H1 (cell line): ENCODE results near the gene BFSP2. TPM values are rescaled to one million over a fixed set of nuclear protein-coding genes. Genes with fewer than 3 reads are reported as not detected.

Source experiments
- CTCF ChIA-PET: fragments of 300-600 bp; sonication (Branson Sonifier 250); formaldehyde crosslinking; loops from one replicate; lab custom pipeline; 2021; ENCODE audit not compliant: partially characterized antibody; lab: Charles Lee
- POLR2A ChIA-PET: fragments of 300-600 bp; sonication (Branson Sonifier 250); formaldehyde crosslinking; loops from one replicate; lab custom pipeline; 2021; ENCODE audit warnings: inconsistent platforms; ENCODE audit not compliant: partially characterized antibody; lab: Charles Lee
- DNase-seq, 2 experiments: peaks; one replicate each; pipeline versions ENCODE4 v3.0.0 to v3.0.0-alpha.2; 2010 to 2022; ENCODE audit warnings: low spot score in 2 of 2, low read depth in 1 of 2, mixed read lengths in 1 of 2
- FAIRE-seq: peaks from 2 replicates; lab custom pipeline; 2011; peaks lifted over from hg19 to GRCh38; lab: Jason Lieb, UNC
- H2AFZ ChIP-seq: 2 replicates; pipeline ENCODE4 v1.8.1; 2012; ENCODE audit warnings: low read length, inconsistent platforms
- H2AK5ac ChIP-seq: 2 replicates; pipeline ENCODE4 v1.6.1; 2013; ENCODE audit warnings: low read depth, low read length
- H2BK120ac ChIP-seq: replicated peaks from 2 replicates; pipeline ENCODE3; 2013; ENCODE audit warnings: low read depth, low read length, inconsistent platforms
- H2BK12ac ChIP-seq: 2 replicates; pipeline ENCODE4 v1.6.1; 2013; ENCODE audit warnings: low read depth, low read length
- H2BK15ac ChIP-seq: 2 replicates; pipeline ENCODE4 v1.6.1; 2013; ENCODE audit warnings: low read length
- H2BK20ac ChIP-seq: 2 replicates; pipeline ENCODE4 v1.6.1; 2013; ENCODE audit warnings: low read length
- H2BK5ac ChIP-seq: 2 replicates; pipeline ENCODE4 v1.6.1; 2013; ENCODE audit warnings: low read depth, low read length
- H3K14ac ChIP-seq: 2 replicates; pipeline ENCODE4 v1.6.1; 2013; ENCODE audit warnings: inconsistent platforms; ENCODE audit not compliant: insufficient read length
- H3K18ac ChIP-seq: 2 replicates; pipeline ENCODE4 v1.6.1; 2013; ENCODE audit warnings: low read length; ENCODE audit errors: extremely low read depth
- H3K23ac ChIP-seq: 2 replicates; pipeline ENCODE4 v1.6.1; 2013; ENCODE audit warnings: inconsistent platforms; ENCODE audit not compliant: insufficient read length
- H3K23me2 ChIP-seq: 2 replicates; pipeline ENCODE4 v1.6.1; 2013; ENCODE audit warnings: low read depth, low read length
- H3K27ac ChIP-seq: 2 replicates; pipeline ENCODE4 v1.6.1; 2011; ENCODE audit warnings: low read depth, low read length, inconsistent platforms
- H3K27me3 ChIP-seq, 4 experiments: replicated peaks in 1 of 4; 1 replicate in 1 of 4; 2 replicates in 3 of 4; pipeline versions ENCODE4 v1.6.1 to v1.8.1; 2011 to 2013; ENCODE audit warnings: low read length in 3 of 4, mild to moderate bottlenecking in 3 of 4, inconsistent platforms in 2 of 4, mixed read lengths in 2 of 4, moderate library complexity in 1 of 4; ENCODE audit not compliant: control insufficient read depth in 3 of 4, insufficient read depth in 3 of 4; ENCODE audit errors: extremely low read depth in 1 of 4
- H3K36me3 ChIP-seq, 4 experiments: 2 replicates each; pipeline versions ENCODE4 v1.6.1 to v1.8.1; 2011 to 2013; ENCODE audit warnings: mild to moderate bottlenecking in 4 of 4, low read length in 3 of 4, moderate library complexity in 2 of 4, control low read depth in 1 of 4, inconsistent platforms in 1 of 4; ENCODE audit not compliant: insufficient read depth in 4 of 4, control insufficient read depth in 2 of 4
- H3K4ac ChIP-seq: replicated peaks from 2 replicates; pipeline ENCODE3; 2013; ENCODE audit warnings: low read length, low read depth, mixed read lengths, inconsistent platforms; ENCODE audit not compliant: insufficient read length
- H3K4me1 ChIP-seq, 4 experiments: replicated peaks in 1 of 4; 1 replicate in 1 of 4; 2 replicates in 3 of 4; pipeline versions ENCODE4 v1.6.1 to v1.8.1; 2011 to 2013; ENCODE audit warnings: low read length in 3 of 4, inconsistent platforms in 2 of 4, mixed read lengths in 1 of 4; ENCODE audit not compliant: insufficient read depth in 4 of 4, control insufficient read depth in 3 of 4
- H3K4me2 ChIP-seq, 2 experiments: 2 replicates each; pipeline versions ENCODE4 v1.6.1 to v1.8.1; 2011 to 2013; ENCODE audit warnings: low read depth in 2 of 2, low read length in 2 of 2, control low read depth in 1 of 2, inconsistent platforms in 1 of 2, mild to moderate bottlenecking in 1 of 2; ENCODE audit not compliant: insufficient read depth in 1 of 2
- H3K4me3 ChIP-seq, 4 experiments: fragments of 200-600, 300-600 bp in 1 of 4; sonication (generic), shearing (Covaris generic), sonication (Bioruptor Twin) in 1 of 4; 2 replicates each; pipeline versions ENCODE4 v1.5.1 to v1.8.1; 2011 to 2016; ENCODE audit warnings: low read length in 4 of 4, low read depth in 3 of 4, control low read depth in 2 of 4, inconsistent platforms in 2 of 4, mild to moderate bottlenecking in 2 of 4, mixed read lengths in 1 of 4, moderate library complexity in 1 of 4; ENCODE audit not compliant: insufficient read depth in 2 of 4; ENCODE audit errors: extremely low read depth in 1 of 4
- H3K56ac ChIP-seq: replicated peaks from 2 replicates; pipeline ENCODE3; 2013; ENCODE audit warnings: low read depth, mild to moderate bottlenecking, mixed read lengths, low read length, inconsistent platforms; ENCODE audit not compliant: insufficient read length
- H3K79me1 ChIP-seq: 2 replicates; pipeline ENCODE4 v1.6.1; 2013; ENCODE audit warnings: low read depth, low read length, control low read depth
- H3K79me2 ChIP-seq, 2 experiments: 2 replicates each; pipeline versions ENCODE4 v1.6.1 to v1.8.1; 2012 to 2013; ENCODE audit warnings: low read length in 2 of 2, mild to moderate bottlenecking in 2 of 2, inconsistent platforms in 1 of 2; ENCODE audit not compliant: insufficient read depth in 2 of 2, control insufficient read depth in 1 of 2
- H3K9ac ChIP-seq, 4 experiments: replicated peaks in 1 of 4; 1 replicate in 1 of 4; 2 replicates in 3 of 4; pipeline versions ENCODE4 v1.6.1 to v1.8.1; 2011 to 2013; ENCODE audit warnings: low read depth in 3 of 4, low read length in 3 of 4, control low read depth in 2 of 4, mild to moderate bottlenecking in 2 of 4, moderate library complexity in 2 of 4, inconsistent platforms in 1 of 4; ENCODE audit errors: extremely low read depth in 1 of 4
- H3K9me3 ChIP-seq, 2 experiments: 2 replicates each; pipeline versions ENCODE4 v1.6.1 to v1.8.1; 2012 to 2013; ENCODE audit warnings: mild to moderate bottlenecking in 2 of 2, moderate library complexity in 2 of 2, control low read depth in 1 of 2, inconsistent platforms in 1 of 2, low read depth in 1 of 2, low read length in 1 of 2, mixed read lengths in 1 of 2; ENCODE audit not compliant: insufficient read depth in 2 of 2
- H4K20me1 ChIP-seq, 2 experiments: replicated peaks in 1 of 2; 2 replicates each; pipeline versions ENCODE3 to v1.8.1; 2011 to 2013; ENCODE audit warnings: inconsistent platforms in 2 of 2, low read length in 2 of 2, mild to moderate bottlenecking in 1 of 2; ENCODE audit not compliant: insufficient read depth in 2 of 2, control insufficient read depth in 1 of 2
- H4K5ac ChIP-seq: 2 replicates; pipeline ENCODE4 v1.6.1; 2013; ENCODE audit warnings: low read length, low read depth, mixed read lengths, inconsistent platforms; ENCODE audit not compliant: insufficient read length
- H4K8ac ChIP-seq: 2 replicates; pipeline ENCODE4 v1.8.0; 2013; ENCODE audit warnings: mild to moderate bottlenecking, moderate library complexity, low read length, inconsistent platforms; ENCODE audit not compliant: insufficient read depth; ENCODE audit errors: extremely low read depth
- H4K91ac ChIP-seq: replicated peaks from 2 replicates; pipeline ENCODE3; 2013; ENCODE audit warnings: low read length, mixed read lengths, inconsistent platforms; ENCODE audit not compliant: insufficient read length
- BCL11A ChIP-seq, 2 experiments: IDR thresholded peaks; one replicate each; pipeline ENCODE4 v1.6.1; 2011; ENCODE audit warnings: low read depth in 2 of 2, low read length in 2 of 2, mild to moderate bottlenecking in 2 of 2
- BRCA1 ChIP-seq: IDR thresholded peaks from 2 replicates; pipeline ENCODE4 v1.6.1; 2012; ENCODE audit warnings: low read depth, low read length, improper control_type of control experiment
- CHD2 ChIP-seq: IDR thresholded peaks from 2 replicates; pipeline ENCODE4 v1.6.1; 2012; ENCODE audit warnings: low read length, improper control_type of control experiment
- CTBP2 ChIP-seq: IDR thresholded peaks from 2 replicates; pipeline ENCODE4 v1.7.0; 2011; ENCODE audit warnings: borderline replicate concordance, mild to moderate bottlenecking, moderate library complexity, mixed read lengths, low read length; ENCODE audit not compliant: insufficient read depth, insufficient read length
- KDM1A ChIP-seq: fragments of 200-600, 300-600 bp; sonication (generic); IDR thresholded peaks from 2 replicates; pipeline ENCODE4 v1.7.1; 2016; ENCODE audit warnings: mild to moderate bottlenecking, low read length, borderline replicate concordance
- POLR2A ChIP-seq, 2 experiments: IDR thresholded peaks; 1 replicate in 1 of 2; 2 replicates in 1 of 2; pipeline ENCODE4 v1.6.1; 2011; ENCODE audit warnings: low read depth in 2 of 2, low read length in 2 of 2, mild to moderate bottlenecking in 2 of 2; ENCODE audit errors: control extremely low read depth in 1 of 2
- POU5F1 ChIP-seq: IDR thresholded peaks from 2 replicates; pipeline ENCODE4 v1.6.1; 2011; ENCODE audit warnings: low read depth, mild to moderate bottlenecking, low read length, moderate library complexity
- TEAD4 ChIP-seq: IDR thresholded peaks from 2 replicates; pipeline ENCODE4 v1.6.1; 2012; ENCODE audit warnings: low read depth, low read length, inconsistent platforms, mixed read lengths
- whole genome bisulfite sequencing, 2 experiments: shearing (Covaris generic) in 1 of 2; methylation state at CpG; one replicate each; pipeline versions ENCODE4 v1.1.6 to v1.1.7; 2013 to 2015; ENCODE audit warnings: low lambda C conversion rate in 2 of 2, mixed read lengths in 2 of 2, inconsistent platforms in 1 of 2, low coverage in 1 of 2, missing lambda C conversion rate in 1 of 2; ENCODE audit not compliant: insufficient replicate concordance in 2 of 2, insufficient coverage in 1 of 2, insufficient read length in 1 of 2; ENCODE audit errors: extremely low coverage in 1 of 2, missing lambda C conversion rate in 1 of 2; 5-methylcytosine and 5-hydroxymethylcytosine counted together
- polyA plus RNA-seq, 7 experiments: library from polyadenylated mRNA; depleted of rRNA in 3 of 7; stranded (reverse) in 5 of 7; unstranded in 2 of 7; fragments of >200 nt in 5 of 7; fragments of 200-250 nt in 2 of 7; gene quantifications; 1 replicate in 5 of 7; 2 replicates in 1 of 7; 4 replicates in 1 of 7; pipeline versions ENCODE4 v1.2.1 to v1.2.3, GENCODE V29; 2011 to 2013; ENCODE audit warnings: missing spikeins in 2 of 7, mixed read lengths in 2 of 7
- total RNA-seq: library from RNA; stranded (reverse); fragmentation: NEBNext Ultra II Directional; extraction: Animal tissue kit (Norgen Biotek cat#: 25700); gene quantifications from 2 replicates; pipeline ENCODE4 v1.2.1, GENCODE V29; 2021
- TF ChIP-seq, protein P1 (sequence below): IDR thresholded peaks from 2 replicates; pipeline ENCODE4 v1.6.1; 2012; ENCODE audit warnings: inconsistent platforms

Gene BFSP2
- total and polyA plus RNA-seq, 2 of the 8 experiments (the other 6 are each of a cell fraction or from before 2014, with no cell fraction given), result not detected

DNA sequence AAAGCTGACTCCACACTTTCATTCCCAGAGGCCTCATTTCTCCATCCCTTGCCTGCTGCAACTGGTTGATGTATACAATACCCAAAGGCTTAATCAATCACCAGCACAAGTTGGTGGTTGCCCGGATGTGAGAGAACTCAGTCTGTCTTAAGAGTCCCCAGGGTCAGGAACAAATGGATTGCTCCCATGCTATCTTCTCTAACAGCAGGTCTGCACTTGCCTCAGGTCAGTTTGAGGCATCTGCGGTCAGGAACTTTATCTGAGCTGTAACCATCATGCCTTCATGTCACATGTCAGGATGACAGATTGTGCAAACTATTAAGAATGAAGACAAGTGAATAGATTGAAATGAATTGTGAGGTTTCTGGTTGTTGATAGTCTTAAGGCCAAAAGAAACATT lies 56.1 kb downstream of the BFSP2 start:
- Histone ChIP-seq H3K4me1 (peaks cover 0 to 6% (median 1%) of the 10 kb centered on the region in 4 experiments; a peak in 2 of 7 replicates), H3K4me3 (no peak overlapping the region), H4K8ac (no peak overlapping the region), H3K36me3 (no peaks in the 10 kb centered on the region), H4K20me1 (no peaks in the 10 kb centered on the region), H3K23me2 (no peaks in the 10 kb centered on the region), H3K56ac (no peak overlapping the region), H3K9me3 (no peaks in the 10 kb centered on the region), H2BK20ac (no peak overlapping the region), H2BK15ac (no peak overlapping the region), H3K23ac (no peak overlapping the region), H3K27me3 (no peaks in the 10 kb centered on the region), H3K18ac (no peak overlapping the region), H4K91ac (no peak overlapping the region), H2BK12ac (no peak overlapping the region), H3K27ac (no peak overlapping the region), H3K79me2 (no peaks in the 10 kb centered on the region), H3K9ac (no peak overlapping the region), H4K5ac (no peak overlapping the region), H2BK120ac (no peak overlapping the region), H3K4me2 (no peak overlapping the region), H2AK5ac (no peak overlapping the region), H3K4ac (no peak overlapping the region), H2AFZ (no peak overlapping the region), H2BK5ac (no peak overlapping the region), H3K14ac (no peak overlapping the region), H3K79me1 (no peaks in the 10 kb centered on the region)
- TF ChIP-seq CTBP2, result no peak
- TF ChIP-seq BCL11A (IDR thresholded peaks at IDR 0.05; ENCODE audit: low read depth in 2 of 2, low read length in 2 of 2), result no peak
- TF ChIP-seq POU5F1, result no peak
- no peak for TF ChIP-seq POLR2A (IDR thresholded peaks at IDR 0.05; ENCODE audit: control extremely low read depth in 1 of 2, low read depth in 2 of 2, low read length in 2 of 2)
- no peak for TF ChIP-seq KDM1A
- TF ChIP-seq CHD2, result no peak
- no peak for TF ChIP-seq BRCA1
- no peak for TF ChIP-seq TEAD4
- TF ChIP-seq, protein P1, sequence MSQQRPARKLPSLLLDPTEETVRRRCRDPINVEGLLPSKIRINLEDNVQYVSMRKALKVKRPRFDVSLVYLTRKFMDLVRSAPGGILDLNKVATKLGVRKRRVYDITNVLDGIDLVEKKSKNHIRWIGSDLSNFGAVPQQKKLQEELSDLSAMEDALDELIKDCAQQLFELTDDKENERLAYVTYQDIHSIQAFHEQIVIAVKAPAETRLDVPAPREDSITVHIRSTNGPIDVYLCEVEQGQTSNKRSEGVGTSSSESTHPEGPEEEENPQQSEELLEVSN, result no peak
- ChIA-PET CTCF (interaction anchor here (0.7 to 3.3 kb wide), 9 partner anchors 10 to 122 kb away, joined by 3 to 21 read pairs (median 5); no protein-coding TSS in a partner anchor), POLR2A (interaction anchor here (2.0 kb wide), 1 partner anchor 118 kb away, joined by 8 read pairs; the partner anchor contains the start of gene CDV3)
- DNase-seq, result no peak
- 89% methylated on average over 2 of the region's 2 CpGs; no CpG with 5 or more reads in 1 of the 2 experiments for WGBS, 2 experiments
- no peak for FAIRE-seq
